Embryonic facial prominence (tissue), 1 donor: Measurements from ENCODE around the gene GCNT2.
"Not testable (repeated sequence)": the region's sequence is repeated elsewhere in the genome, so short reads cannot be mapped to it uniquely, and the experiment has no call there.

Source experiments
- DNase-seq: peaks from one replicate; pipeline ENCODE4 v3.0.0-alpha.2; 2016; ENCODE audit errors: extremely low spot score

Gene GCNT2

GRCh38 chr6:10580570-10580969 lies 59.4 kb downstream of the GCNT2 start:
- no peak for DNase-seq

GRCh38 chr6:10581402-10581801 lies 60.3 kb downstream of the GCNT2 start:
- DNase-seq, result not testable (repeated sequence)

- no peak for DNase-seq
These were observed 61.8 kb downstream of the GCNT2 start for GRCh38 chr6:10582774-10583508.

- DNase-seq, result no peak
These were observed 62.4 kb downstream of the GCNT2 start for GRCh38 chr6:10583509-10583901.

- no peak for DNase-seq
These were observed 63.5 kb downstream of the GCNT2 start for GRCh38 chr6:10584607-10585006.

- DNase-seq, result no peak
These were observed 64.2 kb downstream of the GCNT2 start for GRCh38 chr6:10585209-10585845.

- DNase-seq, result no peak
These were observed 65.2 kb downstream of the GCNT2 start for GRCh38 chr6:10586302-10586701.

- no peak for DNase-seq
These were observed 66.7 kb downstream of the GCNT2 start for GRCh38 chr6:10587656-10588406.

GRCh38 chr6:10588562-10589428 lies 67.6 kb downstream of the GCNT2 start:
- no peak for DNase-seq

GRCh38 chr6:10589429-10589727 lies 68.2 kb downstream of the GCNT2 start:
- no peak for DNase-seq

- DNase-seq, result no peak
These were observed 68.8 kb downstream of the GCNT2 start for GRCh38 chr6:10589983-10590382.

GRCh38 chr6:10591422-10592160 lies 70.4 kb downstream of the GCNT2 start:
- DNase-seq, result no peak

- DNase-seq, result no peak
These were observed 74.8 kb downstream of the GCNT2 start for GRCh38 chr6:10595731-10596664.

GRCh38 chr6:10597499-10598001 lies 76.4 kb downstream of the GCNT2 start:
- DNase-seq, result no peak

GRCh38 chr6:10598084-10598960 lies 77.2 kb downstream of the GCNT2 start:
- no peak for DNase-seq

GRCh38 chr6:10599046-10599445 lies 77.9 kb downstream of the GCNT2 start:
- DNase-seq, result no peak

GRCh38 chr6:10600681-10601080 lies 79.5 kb downstream of the GCNT2 start:
- not testable (repeated sequence) for DNase-seq

- DNase-seq, result no peak
These were observed 82.1 kb downstream of the GCNT2 start for GRCh38 chr6:10603219-10603618.

- DNase-seq, result no peak
These were observed 87.9 kb downstream of the GCNT2 start for GRCh38 chr6:10609038-10609437.
